Measurements from ENCODE around the gene IGFBP2. TPM values are rescaled to one million over a fixed set of nuclear protein-coding genes. Genes with fewer than 3 reads are reported as not detected.

Gene IGFBP2
- total and polyA plus RNA-seq, 2 donors (not counting 1 experiment from before 2014, with no cell fraction given), result not detected

DNA sequence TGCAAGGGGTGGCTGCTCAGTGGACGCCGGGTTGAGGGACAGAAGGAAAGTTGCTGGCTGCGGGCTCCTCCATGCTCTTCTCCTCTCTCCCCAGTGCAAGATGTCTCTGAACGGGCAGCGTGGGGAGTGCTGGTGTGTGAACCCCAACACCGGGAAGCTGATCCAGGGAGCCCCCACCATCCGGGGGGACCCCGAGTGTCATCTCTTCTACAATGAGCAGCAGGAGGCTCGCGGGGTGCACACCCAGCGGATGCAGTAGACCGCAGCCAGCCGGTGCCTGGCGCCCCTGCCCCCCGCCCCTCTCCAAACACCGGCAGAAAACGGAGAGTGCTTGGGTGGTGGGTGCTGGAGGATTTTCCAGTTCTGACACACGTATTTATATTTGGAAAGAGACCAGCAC lies 30.6 kb downstream of the IGFBP2 start:
- no peaks in the 10 kb centered on the region for H3K9me3 ChIP-seq (ENCODE audit: control extremely low read depth in 1 of 3, control insufficient read depth in 2 of 3, insufficient read depth in 1 of 3, low read length in 2 of 3)
- H3K79me2 ChIP-seq (ENCODE audit: control insufficient read depth, insufficient read depth, low read length), result no peaks in the 10 kb centered on the region
- no peak overlapping the region for H3K27ac ChIP-seq (ENCODE audit: low read length in 2 of 2)
- ChIA-PET POLR2A (no interaction called here), CTCF (interaction anchor here (1.2 to 1.7 kb wide), 6 partner anchors 10 to 441 kb away, joined by 3 to 6 read pairs (median 4); no protein-coding TSS in a partner anchor)
- H3K27ac Mint-ChIP-seq, result no peak overlapping the region
- H3K27me3 Mint-ChIP-seq, result peaks cover 15% of the 10 kb centered on the region
- H3K4me3 ChIP-seq (ENCODE audit: control extremely low read depth in 1 of 5, extremely low read depth in 1 of 5, insufficient read depth in 1 of 5, low read depth in 2 of 5, low read length in 4 of 5), result no peak overlapping the region
- ATAC-seq (ENCODE audit: low read depth) (no peak), DNase-seq (no peak)
- no peak overlapping the region for H3K4me3 Mint-ChIP-seq
- no peak for TF ChIP-seq EZH2 (IDR thresholded peaks at IDR 0.05; ENCODE audit: borderline replicate concordance, insufficient read depth, low read depth, low read length, poor library complexity, severe bottlenecking)
- TF ChIP-seq, protein P1, sequence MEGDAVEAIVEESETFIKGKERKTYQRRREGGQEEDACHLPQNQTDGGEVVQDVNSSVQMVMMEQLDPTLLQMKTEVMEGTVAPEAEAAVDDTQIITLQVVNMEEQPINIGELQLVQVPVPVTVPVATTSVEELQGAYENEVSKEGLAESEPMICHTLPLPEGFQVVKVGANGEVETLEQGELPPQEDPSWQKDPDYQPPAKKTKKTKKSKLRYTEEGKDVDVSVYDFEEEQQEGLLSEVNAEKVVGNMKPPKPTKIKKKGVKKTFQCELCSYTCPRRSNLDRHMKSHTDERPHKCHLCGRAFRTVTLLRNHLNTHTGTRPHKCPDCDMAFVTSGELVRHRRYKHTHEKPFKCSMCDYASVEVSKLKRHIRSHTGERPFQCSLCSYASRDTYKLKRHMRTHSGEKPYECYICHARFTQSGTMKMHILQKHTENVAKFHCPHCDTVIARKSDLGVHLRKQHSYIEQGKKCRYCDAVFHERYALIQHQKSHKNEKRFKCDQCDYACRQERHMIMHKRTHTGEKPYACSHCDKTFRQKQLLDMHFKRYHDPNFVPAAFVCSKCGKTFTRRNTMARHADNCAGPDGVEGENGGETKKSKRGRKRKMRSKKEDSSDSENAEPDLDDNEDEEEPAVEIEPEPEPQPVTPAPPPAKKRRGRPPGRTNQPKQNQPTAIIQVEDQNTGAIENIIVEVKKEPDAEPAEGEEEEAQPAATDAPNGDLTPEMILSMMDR (IDR thresholded peaks at IDR 0.05), result no peak
- no peaks in the 10 kb centered on the region for H3K4me1 ChIP-seq (ENCODE audit: control insufficient read depth in 2 of 2, insufficient read depth in 2 of 2, low read length in 2 of 2)
- no peak overlapping the region for H3K9ac ChIP-seq (ENCODE audit: low read length)
- no peak overlapping the region for H2AFZ ChIP-seq (ENCODE audit: insufficient read depth, low read depth, low read length, poor library complexity, severe bottlenecking)
- intact Hi-C loops (cut with micrococcal nuclease), result no loop called here
- no peak overlapping the region for H3K4me2 ChIP-seq (replicated peaks; ENCODE audit: low read depth, low read length, poor library complexity, severe bottlenecking)
- H4K20me1 ChIP-seq (ENCODE audit: control insufficient read depth, insufficient read depth, low read length, poor library complexity, severe bottlenecking), result no peaks in the 10 kb centered on the region
- 96% methylated on average over 11 of the region's 18 CpGs for WGBS (ENCODE audit: insufficient coverage)
- H3K27me3 ChIP-seq (replicated peaks in 1 of 4; ENCODE audit: control extremely low read depth in 1 of 4, control insufficient read depth in 3 of 4, insufficient read depth in 4 of 4, low read length in 3 of 4), result peaks cover 0 to 4% (median 1%) of the 10 kb centered on the region in 4 experiments
- H3K9me3 Mint-ChIP-seq (ENCODE audit: insufficient read depth), result no peaks in the 10 kb centered on the region
- no peaks in the 10 kb centered on the region for H3K4me1 Mint-ChIP-seq
- H3K36me3 ChIP-seq (replicated peaks in 1 of 2; ENCODE audit: control extremely low read depth in 1 of 2, control insufficient read depth in 1 of 2, extremely low read depth in 1 of 2, insufficient read depth in 2 of 2, low read length in 1 of 2), result no peaks in the 10 kb centered on the region

DNA sequence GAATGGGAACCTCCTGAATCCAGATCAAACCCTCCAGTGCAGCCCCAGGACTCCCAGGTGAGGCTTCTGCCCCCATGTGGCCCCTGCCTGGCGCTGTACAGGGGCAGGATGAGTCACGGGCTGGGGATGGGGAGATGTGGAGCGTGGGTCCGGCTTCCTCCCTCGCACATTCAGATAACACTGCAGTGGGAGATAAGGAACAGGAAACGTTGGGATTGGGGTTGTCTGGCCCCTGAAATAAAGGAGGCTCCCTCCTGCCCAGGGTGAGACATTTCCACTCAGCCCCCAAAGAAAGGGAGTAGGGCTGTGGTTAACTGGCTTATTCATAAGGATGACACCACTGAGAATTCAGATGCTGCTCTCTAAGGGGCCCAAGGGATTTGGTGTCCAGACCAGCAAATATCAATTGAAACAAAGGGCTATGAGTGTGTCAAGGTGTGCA lies 31.4 kb downstream of the IGFBP2 start:
- Mint-ChIP-seq H3K27ac (no peak overlapping the region), H3K4me3 (no peak overlapping the region), H3K27me3 (peaks cover 20% of the 10 kb centered on the region), H3K9me3 (ENCODE audit: insufficient read depth) (no peaks in the 10 kb centered on the region), H3K4me1 (no peaks in the 10 kb centered on the region)
- Histone ChIP-seq H3K27ac (ENCODE audit: low read length in 2 of 2) (no peak overlapping the region), H3K36me3 (replicated peaks in 1 of 2; ENCODE audit: control extremely low read depth in 1 of 2, control insufficient read depth in 1 of 2, extremely low read depth in 1 of 2, insufficient read depth in 2 of 2, low read length in 1 of 2) (no peaks in the 10 kb centered on the region), H3K27me3 (replicated peaks in 1 of 4; ENCODE audit: control extremely low read depth in 1 of 4, control insufficient read depth in 3 of 4, insufficient read depth in 4 of 4, low read length in 3 of 4) (peaks cover 0 to 5% (median 1%) of the 10 kb centered on the region in 4 experiments), H3K4me1 (ENCODE audit: control insufficient read depth in 2 of 2, insufficient read depth in 2 of 2, low read length in 2 of 2) (no peaks in the 10 kb centered on the region), H3K4me3 (ENCODE audit: control extremely low read depth in 1 of 5, extremely low read depth in 1 of 5, insufficient read depth in 1 of 5, low read depth in 2 of 5, low read length in 4 of 5) (no peak overlapping the region), H3K79me2 (ENCODE audit: control insufficient read depth, insufficient read depth, low read length) (no peaks in the 10 kb centered on the region), H3K4me2 (replicated peaks; ENCODE audit: low read depth, low read length, poor library complexity, severe bottlenecking) (no peak overlapping the region), H4K20me1 (ENCODE audit: control insufficient read depth, insufficient read depth, low read length, poor library complexity, severe bottlenecking) (no peaks in the 10 kb centered on the region), H2AFZ (ENCODE audit: insufficient read depth, low read depth, low read length, poor library complexity, severe bottlenecking) (no peak overlapping the region), H3K9ac (ENCODE audit: low read length) (no peak overlapping the region), H3K9me3 (ENCODE audit: control extremely low read depth in 1 of 3, control insufficient read depth in 2 of 3, insufficient read depth in 1 of 3, low read length in 2 of 3) (no peaks in the 10 kb centered on the region)
- intact Hi-C loops (cut with micrococcal nuclease), result no loop called here
- DNase-seq, result no peak
- no CpG with 5 or more reads among the region's 6 CpGs for WGBS (ENCODE audit: insufficient coverage)
- TF ChIP-seq, protein P1 (IDR thresholded peaks at IDR 0.05), result no peak
- TF ChIP-seq EZH2 (IDR thresholded peaks at IDR 0.05; ENCODE audit: borderline replicate concordance, insufficient read depth, low read depth, low read length, poor library complexity, severe bottlenecking), result no peak
- POLR2A ChIA-PET, result no interaction called here
- no peak for ATAC-seq (ENCODE audit: low read depth)
- CTCF ChIA-PET, result interaction anchor here (1.2 to 4.0 kb wide), 7 partner anchors 11 to 1049 kb away, joined by 3 to 32 read pairs (median 4); no protein-coding TSS in a partner anchor
